Lung (tissue), 12 donors: ENCODE results near the gene ACOX1. TPM values are rescaled to one million over a fixed set of nuclear protein-coding genes. Genes with fewer than 3 reads are reported as not detected.

Experiments
- ATAC-seq: fragments of 200-7000 bp; cut with Tn5 transposase; one replicate; pipeline ENCODE4 v1.9.1; 2020; ENCODE audit warnings: moderate number of reproducible peaks; ENCODE audit not compliant: insufficient read depth, low FRiP score
- DNase-seq, 3 donors: peaks; one replicate each; pipeline ENCODE4 v3.0.0-alpha.2; 2013 to 2017
- H3K27ac ChIP-seq, 2 donors: one replicate each; pipeline ENCODE4 v1.5.1; 2013; ENCODE audit warnings: mild to moderate bottlenecking in 2 of 2, moderate library complexity in 2 of 2, control low read depth in 1 of 2, inconsistent platforms in 1 of 2, low read depth in 1 of 2, low read length in 1 of 2
- H3K27me3 ChIP-seq, 3 donors: one replicate each; pipeline ENCODE4 v1.5.1; 2013; ENCODE audit warnings: low read length in 2 of 3; ENCODE audit not compliant: control insufficient read depth in 3 of 3, insufficient read depth in 3 of 3
- H3K36me3 ChIP-seq, 4 donors: one replicate each; pipeline ENCODE4 v1.5.1; 2013; ENCODE audit warnings: low read length in 4 of 4, mild to moderate bottlenecking in 1 of 4, moderate library complexity in 1 of 4; ENCODE audit not compliant: control insufficient read depth in 4 of 4, insufficient read depth in 4 of 4
- H3K4me1 ChIP-seq, 5 donors: one replicate each; pipeline ENCODE4 v1.5.1; 2013; ENCODE audit warnings: low read length in 5 of 5, mild to moderate bottlenecking in 2 of 5, moderate library complexity in 1 of 5; ENCODE audit not compliant: control insufficient read depth in 5 of 5, insufficient read depth in 5 of 5
- H3K4me3 ChIP-seq: one replicate; pipeline ENCODE4 v1.5.1; 2013; ENCODE audit warnings: mild to moderate bottlenecking, control low read depth, moderate library complexity
- H3K9ac ChIP-seq, 2 donors: one replicate each; pipeline ENCODE4 v1.5.1; 2013; ENCODE audit warnings: low read length in 2 of 2, control low read depth in 1 of 2; ENCODE audit not compliant: insufficient read depth in 1 of 2
- H3K9me3 ChIP-seq, 4 donors: one replicate each; pipeline ENCODE4 v1.5.1; 2013; ENCODE audit warnings: low read length in 3 of 4, mild to moderate bottlenecking in 1 of 4, moderate library complexity in 1 of 4; ENCODE audit not compliant: control insufficient read depth in 4 of 4, insufficient read depth in 3 of 4
- CTCF ChIP-seq: IDR thresholded peaks from 2 replicates; pipeline ENCODE4 v1.5.1; 2012; ENCODE audit warnings: mild to moderate bottlenecking; ENCODE audit errors: control extremely low read depth, extremely low read depth
- WGBS, 2 donors: extraction: QIAGEN DNeasy Blood & Tissue Kit; methylation state at CpG; one replicate each; pipeline ENCODE4 v1.1.7; 2013; 5-methylcytosine and 5-hydroxymethylcytosine counted together
- polyA plus RNA-seq, 2 donors: library from polyadenylated mRNA; stranded (reverse); fragments of 200-250 nt; gene quantifications; one replicate each; pipeline ENCODE4 v1.2.1, GENCODE V29; 2013
- total RNA-seq, 2 donors: library from RNA; depleted of rRNA in 1 of 2; stranded (reverse); fragments of >200 nt in 1 of 2; gene quantifications; one replicate each; pipeline ENCODE4 v1.2.1, GENCODE V29; 2014 to 2021
- donor health status: control.
- donor health status: control.
- donor health status: Bipolar disorder and iron deficiency.
- donor health status: healthy.
- donor health status: DM: yes; HTN: yes; CAD: no.

Gene ACOX1
- total and polyA plus RNA-seq, 4 donors: 19.9 to 80.1 (median 45.9) TPM

GRCh38 chr17:75900691-75901533 is 78.1 kb downstream of the ACOX1 start:
- Histone ChIP-seq H3K27ac (no peak overlapping the region), H3K27me3 (no peaks in the 10 kb centered on the region), H3K4me3 (no peak overlapping the region), H3K36me3 (peaks cover 0 to 31% (median 12%) of the 10 kb centered on the region in 4 donors), H3K9me3 (no peaks in the 10 kb centered on the region), H3K9ac (no peak overlapping the region), H3K4me1 (peaks cover 0 to 14% (median 0%) of the 10 kb centered on the region in 5 donors)
- DNase-seq: no peak
- no peak for TF ChIP-seq CTCF
- no peak for ATAC-seq
- 88 to 91% methylated on average over 13 of the region's 13 CpGs for WGBS, 2 donors

DNA sequence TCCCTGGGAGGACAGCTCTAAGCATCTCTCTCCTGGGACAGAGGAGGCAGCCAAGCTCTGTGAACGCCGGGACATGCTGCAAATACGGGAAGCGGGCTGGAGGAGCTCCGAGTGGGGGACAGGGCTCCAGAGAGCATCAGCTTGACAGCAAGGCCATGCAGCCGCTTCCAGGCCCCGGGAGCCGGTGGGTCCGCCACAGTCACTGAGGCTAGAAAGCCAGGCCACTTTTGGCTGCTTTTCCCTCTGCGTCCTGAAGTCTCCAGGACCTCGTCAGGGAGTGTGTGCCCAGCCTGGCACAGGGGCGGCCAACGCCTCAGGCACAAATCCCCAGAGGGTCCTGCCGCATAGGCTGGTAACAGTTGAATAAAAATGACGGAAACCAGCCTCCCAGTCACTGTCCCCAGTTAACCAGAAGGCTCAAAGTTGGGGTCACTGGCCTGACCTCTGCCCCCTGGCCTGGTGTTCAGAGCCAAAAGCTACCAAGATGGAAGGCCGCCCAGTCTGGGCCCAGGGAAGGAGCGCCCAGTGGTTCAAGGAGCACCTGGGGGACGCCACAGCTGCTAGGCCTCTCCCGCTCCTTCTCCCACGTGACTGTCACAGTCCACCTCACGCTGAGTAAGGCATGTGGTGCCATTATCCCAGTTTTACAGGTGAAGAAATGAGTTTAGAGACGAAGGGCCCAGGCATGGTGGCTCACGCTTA is 79.0 kb downstream of the ACOX1 start:
- ATAC-seq (no peak), DNase-seq (no peak)
- Histone ChIP-seq H3K27me3 (no peaks in the 10 kb centered on the region), H3K36me3 (peaks cover 0 to 31% (median 12%) of the 10 kb centered on the region in 4 donors), H3K9ac (no peak overlapping the region), H3K4me3 (no peak overlapping the region), H3K27ac (no peak overlapping the region), H3K4me1 (peaks cover 0 to 23% (median 7%) of the 10 kb centered on the region in 5 donors), H3K9me3 (no peaks in the 10 kb centered on the region)
- TF ChIP-seq CTCF: no peak
- WGBS, 2 donors: 93 to 95% methylated on average over 23 of the region's 23 CpGs

GRCh38 chr17:75899353-75899752 is 79.6 kb downstream of the ACOX1 start:
- Histone ChIP-seq H3K36me3 (peaks cover 0 to 31% (median 12%) of the 10 kb centered on the region in 4 donors), H3K27me3 (no peaks in the 10 kb centered on the region), H3K9me3 (no peaks in the 10 kb centered on the region), H3K4me1 (peaks cover 0 to 27% (median 9%) of the 10 kb centered on the region in 5 donors), H3K4me3 (no peak overlapping the region), H3K9ac (no peak overlapping the region), H3K27ac (no peak overlapping the region)
- 93 to 95% methylated on average over 13 of the region's 13 CpGs for WGBS, 2 donors
- no peak for TF ChIP-seq CTCF
- ATAC-seq (no peak), DNase-seq (no peak)
